ENCODE measurements around the gene TUBB6. TPM values are rescaled to one million over a fixed set of nuclear protein-coding genes. Genes with fewer than 3 reads are reported as not detected.

TUBB6 gene
- polyA plus RNA-seq, 1 donor from 2014 or later = 3.8 TPM

GRCh38 chr18:12324991-12325725, 17.1 kb downstream of the TUBB6 start:
- Histone ChIP-seq H3K79me2 (replicated peaks; ENCODE audit: insufficient read depth, low read length) (no peaks in the 10 kb centered on the region), H3K9ac (ENCODE audit: low read length) (no peak overlapping the region)

More at GRCh38 chr18:12324991-12325725, 17.1 kb downstream of the TUBB6 start:
- no peaks in the 10 kb centered on the region for H3K27me3 ChIP-seq (ENCODE audit: insufficient read depth, low read depth, low read length)
- no peaks in the 10 kb centered on the region for H3K9me2 ChIP-seq (ENCODE audit: insufficient read depth, low read length)
- no peaks in the 10 kb centered on the region for H3K36me3 ChIP-seq (ENCODE audit: insufficient read depth, low read length)
- no peak overlapping the region for H3K27ac ChIP-seq (ENCODE audit: low read length)
- no peaks in the 10 kb centered on the region for H4K20me1 ChIP-seq (ENCODE audit: insufficient read depth)
- H3K4me3 ChIP-seq (ENCODE audit: low read length) = no peak overlapping the region
- H3F3A ChIP-seq (ENCODE audit: insufficient read depth, low read length, poor library complexity, severe bottlenecking) = no peaks in the 10 kb centered on the region
- TF ChIP-seq TAF1 (IDR thresholded peaks at IDR 0.05; ENCODE audit: low read depth) = no peak
- no peak for TF ChIP-seq MXI1 (conservative IDR thresholded peaks at IDR 0.05; ENCODE audit: poor library complexity, severe bottlenecking)
- TF ChIP-seq CTCF (IDR thresholded peaks at IDR 0.05; ENCODE audit: poor library complexity, severe bottlenecking) = no peak
- TF ChIP-seq EP300 (conservative IDR thresholded peaks at IDR 0.05; ENCODE audit: poor library complexity, severe bottlenecking) = no peak
- TF ChIP-seq EZH2 (IDR thresholded peaks at IDR 0.05; ENCODE audit: borderline replicate concordance, insufficient read depth, low read length, poor library complexity, severe bottlenecking) = no peak
- TF ChIP-seq REST (IDR thresholded peaks at IDR 0.05; ENCODE audit: borderline replicate concordance) = no peak
- no peak for TF ChIP-seq RAD21 (conservative IDR thresholded peaks at IDR 0.05)
- TF ChIP-seq SMC3 (conservative IDR thresholded peaks at IDR 0.05; ENCODE audit: poor library complexity) = no peak
- TF ChIP-seq POLR2AphosphoS5 (IDR thresholded peaks at IDR 0.05) = no peak
- H2AFZ ChIP-seq (ENCODE audit: low read depth, low read length) = no peak overlapping the region
- H3K4me2 ChIP-seq (ENCODE audit: low read length) = no peak overlapping the region
- H3K9me3 ChIP-seq (ENCODE audit: low read length) = no peaks in the 10 kb centered on the region

All from neural cell (in vitro differentiated cells).